K562 (cell line): Measurements from ENCODE around the gene MAD1L1.

ENCODE experiments used
- CEBPB ChIP-seq: fragments of 450-650 bp; IDR thresholded peaks from 2 replicates; pipeline ENCODE4 v1.6.1; 2016; ENCODE audit warnings: missing genetic modification characterization, missing compliant biosample characterization
- CTCF ChIP-seq, 3 experiments: IDR thresholded peaks in 2 of 3; conservative IDR thresholded peaks in 1 of 3; 2 replicates each; pipeline ENCODE4 v1.5.1; 2011 to 2012; ENCODE audit warnings: low read length in 3 of 3, mild to moderate bottlenecking in 3 of 3, control low read depth in 2 of 3, improper control_type of control experiment in 1 of 3, inconsistent platforms in 1 of 3, low read depth in 1 of 3, mixed read lengths in 1 of 3, moderate library complexity in 1 of 3; ENCODE audit not compliant: insufficient read depth in 2 of 3
- FOSL1 ChIP-seq: fragments of 200-800 bp; sonication (Bioruptor generic); conservative IDR thresholded peaks from 2 replicates; pipeline ENCODE4 v1.6.1; 2016; ENCODE audit warnings: missing genetic modification characterization, missing compliant biosample characterization
- JUN ChIP-seq, 2 experiments: sonication (generic) in 1 of 2; formaldehyde crosslinking in 1 of 2; IDR thresholded peaks; 2 replicates each; pipeline versions ENCODE4 v1.6.1 to v1.8.0; 2012 to 2022; ENCODE audit warnings: borderline replicate concordance in 2 of 2, mild to moderate bottlenecking in 2 of 2, improper control_type of control experiment in 1 of 2, low read depth in 1 of 2, low read length in 1 of 2, missing genetic modification reagents in 1 of 2
- JUND ChIP-seq, 2 experiments: IDR thresholded peaks; 2 replicates in 1 of 2; 3 replicates in 1 of 2; pipeline ENCODE4 v1.6.1; 2011; ENCODE audit warnings: borderline replicate concordance in 2 of 2, low read depth in 2 of 2, low read length in 2 of 2, improper control_type of control experiment in 1 of 2, missing biosample characterization in 1 of 2, missing genetic modification characterization in 1 of 2, missing genetic modification reagents in 1 of 2
- PCBP2 ChIP-seq: fragments of 200-400 bp; formaldehyde crosslinking; IDR thresholded peaks from 2 replicates; pipeline ENCODE4 v1.6.1; 2018; ENCODE audit warnings: low read length, low read depth, mild to moderate bottlenecking, moderate library complexity; ENCODE audit not compliant: poor library complexity, severe bottlenecking
- POLR2A ChIP-seq: fragments of 450-650 bp; conservative IDR thresholded peaks from 2 replicates; pipeline ENCODE4 v1.6.1; 2016
- SIRT6 ChIP-seq: IDR thresholded peaks from one replicate; pipeline ENCODE4 v1.6.1; 2012; ENCODE audit warnings: low read depth, mild to moderate bottlenecking, control low read depth, inconsistent platforms, low read length, moderate library complexity
- ZNF639 ChIP-seq, 2 experiments: fragments of 200-800 bp in 1 of 2; sonication (Bioruptor generic) in 1 of 2; sonication (generic) in 1 of 2; formaldehyde crosslinking in 1 of 2; IDR thresholded peaks in 1 of 2; conservative IDR thresholded peaks in 1 of 2; 2 replicates each; pipeline versions ENCODE4 v1.5.0 to v1.6.1; 2016 to 2020; ENCODE audit warnings: missing compliant biosample characterization in 1 of 2, missing genetic modification characterization in 1 of 2, missing genetic modification reagents in 1 of 2

GRCh38 chr7:1944619-1945210 lies 288.0 kb downstream of the MAD1L1 start:
- TF ChIP-seq CTCF (IDR thresholded peaks at IDR 0.05 in 2 of 3, conservative IDR thresholded peaks at IDR 0.05 in 1 of 3; ENCODE audit: insufficient read depth in 2 of 3, low read depth in 1 of 3, low read length in 3 of 3) (no peak), CEBPB (no peak), PCBP2 (no peak), SIRT6 (no peak), FOSL1 (tag) (no peak), POLR2A (no peak), JUN (IDR thresholded peaks at IDR 0.05; ENCODE audit: borderline replicate concordance, low read depth, low read length) (no peak), JUN (CRISPR knock-in tag; IDR thresholded peaks at IDR 0.05; ENCODE audit: borderline replicate concordance) (no peak), ZNF639 (CRISPR knock-in tag; conservative IDR thresholded peaks at IDR 0.05 in 1 of 2, IDR thresholded peaks at IDR 0.05 in 1 of 2) (no peak), JUND (IDR thresholded peaks at IDR 0.05; ENCODE audit: borderline replicate concordance, low read depth, low read length) (no peak), JUND (tag; IDR thresholded peaks at IDR 0.05; ENCODE audit: borderline replicate concordance, low read depth, low read length) (no peak)
